HEK293T (cell line): ENCODE data around the gene MT1HL1.

ENCODE experiments used
- CTCF ChIA-PET: fragments of 350-600 bp; formaldehyde crosslinking; extraction: SDS; loops from one replicate; lab custom pipeline; 2021; ENCODE audit warnings: antibody characterized with exemption, inconsistent platforms; lab: Yijun Ruan, JAX
- POLR2A ChIA-PET: fragments of 350-600 bp; formaldehyde crosslinking; extraction: SDS; loops from one replicate; lab custom pipeline; 2020; ENCODE audit warnings: antibody characterized with exemption, inconsistent platforms; lab: Yijun Ruan, JAX
- DNase-seq: peaks from one replicate; pipeline ENCODE4 v3.0.0; 2012; ENCODE audit warnings: mixed read lengths; ENCODE audit errors: extremely low spot score
- ARNT ChIP-seq: fragments of 450-650 bp; IDR thresholded peaks from 2 replicates; pipeline ENCODE4 v1.6.1; 2017; ENCODE audit warnings: mild to moderate bottlenecking
- BHLHE40 ChIP-seq: fragments of 450-650 bp; IDR thresholded peaks from 2 replicates; pipeline ENCODE4 v1.6.1; 2016; ENCODE audit warnings: mild to moderate bottlenecking, moderate library complexity, borderline replicate concordance
- CTBP1 ChIP-seq: fragments of 450-650 bp; IDR thresholded peaks from 2 replicates; pipeline ENCODE4 v1.6.1; 2016; ENCODE audit warnings: borderline replicate concordance
- ELF4 ChIP-seq: fragments of 450-650 bp; IDR thresholded peaks from 2 replicates; pipeline ENCODE4 v1.6.1; 2017; ENCODE audit warnings: antibody characterized with exemption
- FOXA1 ChIP-seq: fragments of 450-650 bp; IDR thresholded peaks from 2 replicates; pipeline ENCODE4 v1.6.1; 2016; ENCODE audit warnings: mild to moderate bottlenecking
- FOXK2 ChIP-seq: fragments of 450-650 bp; IDR thresholded peaks from 2 replicates; pipeline ENCODE4 v1.6.1; 2016; ENCODE audit warnings: mild to moderate bottlenecking
- FOXM1 ChIP-seq: fragments of 450-650 bp; IDR thresholded peaks from 2 replicates; pipeline ENCODE4 v1.6.1; 2017; ENCODE audit warnings: mild to moderate bottlenecking, borderline replicate concordance
- HDGF ChIP-seq: fragments of 450-650 bp; IDR thresholded peaks from 2 replicates; pipeline ENCODE4 v1.6.1; 2017; ENCODE audit warnings: antibody characterized with exemption, borderline replicate concordance
- L3MBTL2 ChIP-seq: fragments of 450-650 bp; conservative IDR thresholded peaks from 2 replicates; pipeline ENCODE4 v1.6.1; 2016; ENCODE audit warnings: mild to moderate bottlenecking
- LEF1 ChIP-seq: fragments of 450-650 bp; IDR thresholded peaks from 2 replicates; pipeline ENCODE4 v1.6.1; 2017; ENCODE audit warnings: mild to moderate bottlenecking, borderline replicate concordance
- NFRKB ChIP-seq: fragments of 450-650 bp; IDR thresholded peaks from 2 replicates; pipeline ENCODE4 v1.6.1; 2016; ENCODE audit warnings: mild to moderate bottlenecking, moderate library complexity
- PKNOX1 ChIP-seq: fragments of 450-650 bp; IDR thresholded peaks from 2 replicates; pipeline ENCODE4 v1.6.1; 2016
- SP1 ChIP-seq: fragments of 450-650 bp; IDR thresholded peaks from 2 replicates; pipeline ENCODE4 v1.6.1; 2017
- SUZ12 ChIP-seq: fragments of 450-650 bp; IDR thresholded peaks from 2 replicates; pipeline ENCODE4 v1.6.1; 2016; ENCODE audit warnings: mild to moderate bottlenecking
- TARDBP ChIP-seq: fragments of 450-650 bp; IDR thresholded peaks from 2 replicates; pipeline ENCODE4 v1.6.1; 2016
- ZNF384 ChIP-seq: fragments of 450-650 bp; IDR thresholded peaks from 2 replicates; pipeline ENCODE4 v1.6.1; 2016

The MT1HL1 gene

GRCh38 chr1:237012788-237013383 lies 8.6 kb upstream of the MT1HL1 start:
- ChIA-PET POLR2A (no interaction called here), CTCF (no interaction called here)
- peak; percentile 76 for DNase-seq
- no peak for TF ChIP-seq SP1
- no peak for TF ChIP-seq TARDBP
- peak; percentile 2; the same call in 1 of the 2 replicates for TF ChIP-seq L3MBTL2

GRCh38 chr1:237012361-237012760 lies 8.1 kb upstream of the MT1HL1 start:
- POLR2A ChIA-PET, result no interaction called here
- CTCF ChIA-PET, result no interaction called here
- TF ChIP-seq FOXM1 (no peak), FOXK2 (no peak)
- DNase-seq, result no peak

- TF ChIP-seq FOXA1, result no peak
- TF ChIP-seq LEF1, result no peak
- no peak for TF ChIP-seq SUZ12
- no peak for TF ChIP-seq FOXM1
- no peak for TF ChIP-seq PKNOX1
- TF ChIP-seq NFRKB, result no peak
- TF ChIP-seq TARDBP, result no peak
- TF ChIP-seq ARNT, result no peak
- TF ChIP-seq SP1, result no peak
- no peak for TF ChIP-seq FOXK2
- TF ChIP-seq BHLHE40, result no peak
- POLR2A ChIA-PET, result no interaction called here
- CTCF ChIA-PET, result no interaction called here
- no peak for DNase-seq
Measured at GRCh38 chr1:237011432-237011831, 7.2 kb upstream of the MT1HL1 start.

DNA sequence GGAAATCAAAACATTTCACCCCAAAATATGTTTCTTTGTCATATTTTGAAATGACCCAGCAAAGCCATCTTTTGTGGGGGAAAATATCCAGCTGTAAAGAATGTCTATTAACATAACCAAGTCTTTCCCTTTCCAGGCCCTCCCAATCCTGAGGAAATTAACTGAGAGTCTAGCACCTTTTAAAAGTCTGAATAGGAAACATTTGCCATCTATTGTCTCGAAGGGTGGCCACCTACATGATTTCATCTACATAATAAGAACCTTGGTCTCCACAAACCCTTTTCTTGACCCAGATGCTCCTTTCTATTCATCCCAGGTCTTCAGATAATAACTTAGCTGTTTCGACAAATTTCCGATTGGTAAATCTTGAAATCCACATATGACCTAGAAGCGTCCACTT lies 5.4 kb upstream of the MT1HL1 start:
- CTCF ChIA-PET, result no interaction called here

GRCh38 chr1:237007147-237007881 lies 3.1 kb upstream of the MT1HL1 start:
- TF ChIP-seq FOXK2 (no peak), LEF1 (no peak), SP1 (no peak), SUZ12 (no peak), FOXM1 (no peak), ARNT (no peak), PKNOX1 (no peak), L3MBTL2 (no peak), ELF4 (no peak), BHLHE40 (no peak), NFRKB (no peak)
- POLR2A ChIA-PET, result no interaction called here
- no peak for DNase-seq
- CTCF ChIA-PET, result no interaction called here

More for the DNA sequence above, 5.4 kb upstream of the MT1HL1 start:
- no peak for DNase-seq
- TF ChIP-seq ZNF384, result no peak
- TF ChIP-seq NFRKB, result no peak
- TF ChIP-seq ARNT, result no peak
- TF ChIP-seq ELF4, result no peak
- TF ChIP-seq SP1, result no peak
- TF ChIP-seq BHLHE40, result no peak
- no peak for TF ChIP-seq SUZ12
- no peak for TF ChIP-seq LEF1
- TF ChIP-seq FOXA1, result no peak
- TF ChIP-seq HDGF, result no peak
- no peak for TF ChIP-seq FOXK2
- TF ChIP-seq CTBP1, result no peak
- TF ChIP-seq PKNOX1, result no peak
- no peak for TF ChIP-seq TARDBP
- TF ChIP-seq L3MBTL2, result no peak
- TF ChIP-seq FOXM1, result no peak
- POLR2A ChIA-PET, result no interaction called here

GRCh38 chr1:237005674-237006073 lies 1.4 kb upstream of the MT1HL1 start:
- POLR2A ChIA-PET, result no interaction called here
- CTCF ChIA-PET, result no interaction called here
- no peak for DNase-seq
- TF ChIP-seq NFRKB, result no peak
- TF ChIP-seq SUZ12, result no peak
- no peak for TF ChIP-seq ELF4
- TF ChIP-seq LEF1, result no peak
- no peak for TF ChIP-seq ARNT
- no peak for TF ChIP-seq FOXA1
- no peak for TF ChIP-seq FOXK2
- TF ChIP-seq TARDBP, result no peak
- no peak for TF ChIP-seq L3MBTL2
- TF ChIP-seq BHLHE40, result no peak
- TF ChIP-seq CTBP1, result no peak
- TF ChIP-seq PKNOX1, result no peak
- TF ChIP-seq ZNF384, result no peak; the same call in 1 of the 2 replicates
- TF ChIP-seq FOXM1, result no peak
- no peak for TF ChIP-seq SP1
- TF ChIP-seq HDGF, result no peak
